Measurements from ENCODE around the gene TUBG2. TPM values are rescaled to one million over a fixed set of nuclear protein-coding genes. Genes with fewer than 3 reads are reported as not detected.
"Not testable (repeated sequence)": the region's sequence is repeated elsewhere in the genome, so short reads cannot be mapped to it uniquely, and the experiment has no call there.

The TUBG2 gene
- total RNA-seq, 1 donor from 2014 or later = 16.8 TPM

DNA sequence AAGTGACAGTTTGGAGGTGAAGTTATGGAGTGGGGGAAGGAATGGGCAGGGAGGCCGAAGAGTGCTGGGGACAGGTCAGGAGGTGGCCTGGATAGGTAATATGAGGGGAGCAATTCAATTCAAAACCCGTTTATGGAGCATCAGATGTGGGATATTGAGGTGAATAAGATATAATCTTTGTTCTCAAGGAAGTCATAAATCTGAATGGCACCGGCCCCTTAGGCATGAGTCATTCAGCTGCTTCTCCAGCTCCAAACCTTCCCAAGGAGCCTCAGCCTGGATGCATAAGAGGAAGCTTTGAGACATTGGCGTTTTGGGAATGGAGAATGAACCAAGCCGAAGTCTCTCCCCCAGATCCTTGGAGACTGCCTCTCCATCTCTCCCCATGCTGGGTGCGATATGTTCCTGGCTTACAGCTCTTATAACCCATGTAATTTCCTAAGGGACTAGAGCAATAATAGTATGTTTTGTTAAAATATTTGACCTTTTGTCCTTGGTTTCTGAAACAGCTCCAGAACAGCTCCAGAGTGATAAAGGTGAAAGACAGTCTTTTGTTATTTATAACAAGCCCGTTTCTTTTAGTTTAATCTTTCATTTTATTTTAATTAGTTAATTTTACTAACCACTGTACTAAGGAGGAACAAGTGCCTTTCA is 1.7 kb downstream of the TUBG2 start:
- ATAC-seq = no peak
- intact Hi-C loops (cut with DNase I) = no loop called here
- Histone ChIP-seq H3K27ac (no peak overlapping the region), H3K4me1 (peaks cover 4% of the 10 kb centered on the region), H3K9me3 (no peaks in the 10 kb centered on the region), H3K36me3 (peaks cover 14% of the 10 kb centered on the region), H3K4me3 (no peak overlapping the region), H3K27me3 (ENCODE audit: low read depth) (no peaks in the 10 kb centered on the region)
- TF ChIP-seq, protein P1, sequence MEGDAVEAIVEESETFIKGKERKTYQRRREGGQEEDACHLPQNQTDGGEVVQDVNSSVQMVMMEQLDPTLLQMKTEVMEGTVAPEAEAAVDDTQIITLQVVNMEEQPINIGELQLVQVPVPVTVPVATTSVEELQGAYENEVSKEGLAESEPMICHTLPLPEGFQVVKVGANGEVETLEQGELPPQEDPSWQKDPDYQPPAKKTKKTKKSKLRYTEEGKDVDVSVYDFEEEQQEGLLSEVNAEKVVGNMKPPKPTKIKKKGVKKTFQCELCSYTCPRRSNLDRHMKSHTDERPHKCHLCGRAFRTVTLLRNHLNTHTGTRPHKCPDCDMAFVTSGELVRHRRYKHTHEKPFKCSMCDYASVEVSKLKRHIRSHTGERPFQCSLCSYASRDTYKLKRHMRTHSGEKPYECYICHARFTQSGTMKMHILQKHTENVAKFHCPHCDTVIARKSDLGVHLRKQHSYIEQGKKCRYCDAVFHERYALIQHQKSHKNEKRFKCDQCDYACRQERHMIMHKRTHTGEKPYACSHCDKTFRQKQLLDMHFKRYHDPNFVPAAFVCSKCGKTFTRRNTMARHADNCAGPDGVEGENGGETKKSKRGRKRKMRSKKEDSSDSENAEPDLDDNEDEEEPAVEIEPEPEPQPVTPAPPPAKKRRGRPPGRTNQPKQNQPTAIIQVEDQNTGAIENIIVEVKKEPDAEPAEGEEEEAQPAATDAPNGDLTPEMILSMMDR (IDR thresholded peaks at IDR 0.05) = no peak
- DNase-seq = no peak

DNA sequence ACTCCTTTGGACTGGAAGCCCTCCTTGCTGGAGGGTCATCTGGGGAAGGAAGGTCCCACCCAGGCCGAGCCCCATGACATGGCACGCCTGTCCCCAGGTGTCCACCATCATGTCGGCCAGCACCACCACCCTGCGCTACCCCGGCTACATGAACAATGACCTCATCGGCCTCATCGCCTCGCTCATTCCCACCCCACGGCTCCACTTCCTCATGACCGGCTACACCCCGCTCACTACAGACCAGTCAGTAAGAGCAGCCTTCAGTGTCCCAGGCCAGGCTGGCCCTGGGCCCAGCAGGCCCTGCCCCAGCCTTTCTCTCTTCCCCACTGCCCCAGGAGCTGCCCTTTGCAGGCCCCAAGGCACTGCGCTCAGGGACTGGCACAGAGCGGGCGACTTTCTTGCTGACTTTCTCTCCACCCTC is 6.5 kb downstream of the TUBG2 start:
- H3K27ac ChIP-seq = no peak overlapping the region
- peaks cover 35% of the 10 kb centered on the region for H3K4me1 ChIP-seq
- H3K36me3 ChIP-seq = peaks cover 55% of the 10 kb centered on the region
- ATAC-seq (no peak), DNase-seq (no peak)
- no peaks in the 10 kb centered on the region for H3K9me3 ChIP-seq
- intact Hi-C loops (cut with DNase I) = no loop called here
- no peaks in the 10 kb centered on the region for H3K27me3 ChIP-seq (ENCODE audit: low read depth)
- no peak overlapping the region for H3K4me3 ChIP-seq
- TF ChIP-seq, protein P1 (IDR thresholded peaks at IDR 0.05) = no peak

GRCh38 chr17:42666126-42666525 is 7.0 kb downstream of the TUBG2 start:
- H3K9me3 ChIP-seq; H3K27me3 ChIP-seq (ENCODE audit: low read depth); H3K27ac ChIP-seq; intact Hi-C loops (cut with DNase I); DNase-seq; H3K4me3 ChIP-seq: not testable (repeated sequence)
- peak in 1 of 2 donors; percentile 11 for ATAC-seq
- Histone ChIP-seq H3K36me3 (peaks cover 61% of the 10 kb centered on the region), H3K4me1 (peaks cover 40% of the 10 kb centered on the region)

DNA sequence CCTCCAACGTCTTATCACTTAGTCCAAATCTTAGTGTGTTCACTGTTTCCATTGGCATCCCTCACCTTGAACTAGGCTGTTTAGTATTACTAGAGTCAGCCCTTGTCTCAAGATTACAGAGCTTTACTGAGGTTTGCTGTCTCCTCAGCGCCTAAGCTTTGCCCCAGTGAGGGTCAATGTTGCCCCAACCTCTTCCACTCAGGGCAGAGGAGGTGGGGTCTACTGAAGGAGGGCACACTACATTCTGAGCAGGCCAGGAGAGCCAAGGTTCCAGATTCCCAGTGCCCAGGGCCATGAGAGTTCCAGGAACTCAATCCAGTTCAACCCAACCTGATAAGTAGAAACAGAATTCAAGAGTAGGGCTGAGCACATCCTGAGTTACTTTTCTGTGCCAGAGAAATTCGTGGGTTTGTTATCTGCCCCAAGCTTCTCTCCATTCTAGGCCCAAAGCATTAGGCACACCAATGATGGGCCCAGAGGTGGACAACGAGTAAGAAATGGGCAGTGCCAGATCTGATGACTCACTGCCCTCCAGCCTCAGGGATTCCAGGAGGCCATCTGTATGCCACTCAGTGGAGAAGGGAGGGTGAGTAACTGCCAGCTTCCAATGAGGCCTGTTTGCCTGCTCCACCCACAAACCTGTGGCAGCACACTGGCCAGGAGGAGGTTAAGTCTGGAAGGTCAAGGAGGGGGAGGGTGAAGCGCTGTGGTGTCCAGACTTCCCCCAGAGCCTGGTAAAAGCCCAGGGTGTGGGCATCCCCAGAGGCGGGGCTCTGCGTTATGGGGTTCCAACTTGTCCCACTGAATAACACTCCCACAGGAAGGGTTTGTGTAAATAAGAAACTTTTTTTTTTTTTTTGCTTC is 8.2 kb downstream of the TUBG2 start:
- intact Hi-C loops (cut with DNase I) = no loop called here
- H3K27me3 ChIP-seq (ENCODE audit: low read depth) = no peaks in the 10 kb centered on the region
- H3K36me3 ChIP-seq = peaks cover 73% of the 10 kb centered on the region
- DNase-seq = no peak
- peak overlapping the region; percentile 71 for H3K27ac ChIP-seq
- H3K4me3 ChIP-seq = no peak overlapping the region
- peaks cover 46% of the 10 kb centered on the region for H3K4me1 ChIP-seq
- TF ChIP-seq, protein P1 (IDR thresholded peaks at IDR 0.05) = no peak
- no peaks in the 10 kb centered on the region for H3K9me3 ChIP-seq
- peak; percentile 63 to 84 for ATAC-seq

DNA sequence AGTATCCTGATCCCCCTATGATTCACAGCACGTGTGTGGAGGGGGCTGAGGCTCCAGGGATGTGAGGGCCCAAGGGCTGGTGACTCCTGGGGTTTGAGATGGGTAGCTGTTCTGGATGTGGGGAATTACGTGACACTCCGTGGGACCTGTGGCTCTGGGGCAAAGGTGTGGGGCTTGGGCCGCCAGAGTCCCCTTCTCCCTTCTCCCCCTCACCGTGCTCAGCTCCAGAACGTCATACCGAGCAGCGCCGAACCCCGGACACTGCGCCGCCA is 10.6 kb downstream of the TUBG2 start:
- Histone ChIP-seq H3K9me3 (no peaks in the 10 kb centered on the region), H3K4me1 (peaks cover 64% of the 10 kb centered on the region), H3K27me3 (ENCODE audit: low read depth) (no peaks in the 10 kb centered on the region), H3K27ac (peak overlapping the region; percentile 31), H3K4me3 (no peak overlapping the region), H3K36me3 (peaks cover 74% of the 10 kb centered on the region)
- TF ChIP-seq, protein P1 (IDR thresholded peaks at IDR 0.05) = no peak
- intact Hi-C loops (cut with DNase I) = no loop called here
- no peak for DNase-seq
- ATAC-seq = no peak
